ENCODE results near the gene TPP1.
A peak's percentile ranks its signal among the peaks of the same experiment; 100 is the strongest.

Gene TPP1

GRCh38 chr11:6610591-6610990 is 8.6 kb downstream of the TPP1 start:
- Histone ChIP-seq H3K27ac (ENCODE audit: poor library complexity, severe bottlenecking) (peak overlapping the region; percentile 82), H3K9me3 (ENCODE audit: severe bottlenecking) (no peaks in the 10 kb centered on the region), H3K27me3 (ENCODE audit: insufficient read depth, poor library complexity, severe bottlenecking) (no peaks in the 10 kb centered on the region), H3K36me3 (ENCODE audit: low read depth) (peaks cover 58% of the 10 kb centered on the region), H3K4me3 (ENCODE audit: severe bottlenecking) (no peak overlapping the region), H3K4me1 (ENCODE audit: insufficient read depth, poor library complexity, severe bottlenecking) (peaks cover 19% of the 10 kb centered on the region)
- DNase-seq (ENCODE audit: low spot score) (peak; percentile 44), ATAC-seq (ENCODE audit: low read depth) (no peak)
- no peak for TF ChIP-seq CTCF (IDR thresholded peaks at IDR 0.05; ENCODE audit: poor library complexity, severe bottlenecking)

- H3K4me1 ChIP-seq (ENCODE audit: insufficient read depth, poor library complexity, severe bottlenecking) = peaks cover 19% of the 10 kb centered on the region
- ATAC-seq (ENCODE audit: low read depth) = no peak
- no peak for TF ChIP-seq CTCF (IDR thresholded peaks at IDR 0.05; ENCODE audit: poor library complexity, severe bottlenecking)
These were observed 9.7 kb downstream of the TPP1 start for GRCh38 chr11:6609502-6610015.

GRCh38 chr11:6608726-6609501 is 10.3 kb downstream of the TPP1 start:
- Histone ChIP-seq H3K9me3 (ENCODE audit: severe bottlenecking) (no peaks in the 10 kb centered on the region), H3K4me1 (ENCODE audit: insufficient read depth, poor library complexity, severe bottlenecking) (peaks cover 19% of the 10 kb centered on the region), H3K27me3 (ENCODE audit: insufficient read depth, poor library complexity, severe bottlenecking) (no peaks in the 10 kb centered on the region), H3K36me3 (ENCODE audit: low read depth) (peaks cover 61% of the 10 kb centered on the region), H3K4me3 (ENCODE audit: severe bottlenecking) (no peak overlapping the region), H3K27ac (ENCODE audit: poor library complexity, severe bottlenecking) (no peak overlapping the region)
- no peak for ATAC-seq (ENCODE audit: low read depth)
- peak; percentile 24 for DNase-seq (ENCODE audit: low spot score)
- TF ChIP-seq CTCF (IDR thresholded peaks at IDR 0.05; ENCODE audit: poor library complexity, severe bottlenecking) = no peak

More at GRCh38 chr11:6609502-6610015, 9.7 kb downstream of the TPP1 start:
- H3K36me3 ChIP-seq (ENCODE audit: low read depth) = peaks cover 61% of the 10 kb centered on the region
- H3K27ac ChIP-seq (ENCODE audit: poor library complexity, severe bottlenecking) = no peak overlapping the region
- H3K27me3 ChIP-seq (ENCODE audit: insufficient read depth, poor library complexity, severe bottlenecking) = no peaks in the 10 kb centered on the region
- DNase-seq (ENCODE audit: low spot score) = peak; percentile 26
- H3K4me3 ChIP-seq (ENCODE audit: severe bottlenecking) = no peak overlapping the region
- no peaks in the 10 kb centered on the region for H3K9me3 ChIP-seq (ENCODE audit: severe bottlenecking)

- peak; percentile 25 for DNase-seq (ENCODE audit: low spot score)
- no peaks in the 10 kb centered on the region for H3K9me3 ChIP-seq (ENCODE audit: severe bottlenecking)
- ATAC-seq (ENCODE audit: low read depth) = no peak
- H3K36me3 ChIP-seq (ENCODE audit: low read depth) = peaks cover 61% of the 10 kb centered on the region
- no peaks in the 10 kb centered on the region for H3K27me3 ChIP-seq (ENCODE audit: insufficient read depth, poor library complexity, severe bottlenecking)
- H3K4me1 ChIP-seq (ENCODE audit: insufficient read depth, poor library complexity, severe bottlenecking) = peaks cover 19% of the 10 kb centered on the region
- H3K4me3 ChIP-seq (ENCODE audit: severe bottlenecking) = no peak overlapping the region
- TF ChIP-seq CTCF (IDR thresholded peaks at IDR 0.05; ENCODE audit: poor library complexity, severe bottlenecking) = no peak
- peak overlapping the region; percentile 86 for H3K27ac ChIP-seq (ENCODE audit: poor library complexity, severe bottlenecking)
These were observed 11.2 kb downstream of the TPP1 start for GRCh38 chr11:6608011-6608410.

Measured in RWPE2 (cell line).